Pons (tissue), 1 donor: Measurements from ENCODE around the gene TP73.
A peak's percentile ranks its signal among the peaks of the same experiment; 100 is the strongest.

Experiments
- DNase-seq: peaks from one replicate; pipeline ENCODE4 v3.0.0-alpha.2; 2016; ENCODE audit warnings: low spot score

The TP73 gene

GRCh38 chr1:3634059-3634800 lies 18.1 kb upstream of the TP73 start:
- DNase-seq: no peak

GRCh38 chr1:3636080-3636479 lies 16.2 kb upstream of the TP73 start:
- no peak for DNase-seq

GRCh38 chr1:3636531-3636930 lies 15.8 kb upstream of the TP73 start:
- no peak for DNase-seq

GRCh38 chr1:3638027-3638426 lies 14.3 kb upstream of the TP73 start:
- DNase-seq: no peak

GRCh38 chr1:3638676-3639075 lies 13.6 kb upstream of the TP73 start:
- no peak for DNase-seq

DNA sequence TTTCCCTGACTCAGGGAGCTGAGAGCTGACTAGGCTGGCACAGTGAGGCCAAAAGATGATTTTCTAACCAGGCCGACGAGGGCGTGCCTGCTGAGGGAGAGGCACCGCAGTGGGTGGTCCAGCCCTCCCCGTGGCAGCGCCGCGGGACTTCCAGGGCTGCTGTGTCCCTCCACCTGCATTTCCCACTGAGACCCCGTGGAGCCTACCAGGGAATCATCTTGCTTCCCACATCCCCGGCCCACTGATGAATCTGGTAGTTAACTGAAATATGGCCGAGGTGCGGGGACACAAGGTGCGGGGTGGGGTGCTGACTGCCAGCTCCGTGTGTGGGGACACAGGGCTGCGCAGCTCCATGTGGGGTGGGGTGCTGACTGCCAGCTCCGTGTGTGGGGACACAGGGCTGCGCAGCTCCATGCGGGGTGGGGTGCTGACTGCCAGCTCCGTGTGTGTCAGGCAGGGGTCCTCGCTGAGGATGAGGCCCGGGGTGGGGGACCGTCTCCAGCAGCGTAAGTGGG lies 12.9 kb upstream of the TP73 start:
- no peak for DNase-seq

- no peak for DNase-seq
These were observed 12.0 kb upstream of the TP73 start for GRCh38 chr1:3640121-3640837.

DNA sequence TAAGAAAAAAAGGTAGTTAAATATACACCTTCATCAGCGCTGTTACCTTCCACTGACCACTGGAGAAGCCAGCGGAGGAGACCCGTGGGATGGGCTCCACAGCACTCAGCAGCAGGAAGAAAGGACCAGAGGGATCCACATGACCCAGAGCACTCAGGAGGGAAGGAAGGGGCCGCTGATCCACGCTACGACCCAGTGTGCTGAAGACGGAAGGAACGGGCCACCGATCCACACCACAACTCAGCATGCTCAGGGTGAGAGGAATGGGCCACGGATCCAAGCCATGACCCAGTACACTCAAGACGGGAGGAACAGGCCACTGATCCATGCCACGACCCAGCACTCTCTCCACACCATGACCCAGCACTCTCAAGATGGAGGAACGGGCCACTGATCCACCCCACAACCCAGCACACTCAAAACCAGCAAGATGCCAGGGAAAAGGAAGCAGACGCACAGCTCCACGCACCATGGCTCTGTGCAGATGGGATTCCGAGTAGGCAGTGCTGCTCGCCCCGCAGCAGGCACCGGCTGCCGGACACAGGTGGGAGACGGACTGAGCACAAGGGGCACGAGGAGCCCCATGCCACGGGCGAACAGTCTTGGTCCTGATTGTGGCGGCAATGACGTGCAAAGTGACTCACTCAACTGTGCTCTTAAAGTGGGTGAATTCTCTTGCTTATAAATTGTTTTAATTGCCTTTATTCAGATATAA lies 11.1 kb upstream of the TP73 start:
- DNase-seq: no peak

GRCh38 chr1:3641816-3642215 lies 10.5 kb upstream of the TP73 start:
- no peak for DNase-seq

GRCh38 chr1:3642919-3643675 lies 9.2 kb upstream of the TP73 start:
- DNase-seq: no peak

GRCh38 chr1:3644273-3644672 lies 8.0 kb upstream of the TP73 start:
- no peak for DNase-seq

DNA sequence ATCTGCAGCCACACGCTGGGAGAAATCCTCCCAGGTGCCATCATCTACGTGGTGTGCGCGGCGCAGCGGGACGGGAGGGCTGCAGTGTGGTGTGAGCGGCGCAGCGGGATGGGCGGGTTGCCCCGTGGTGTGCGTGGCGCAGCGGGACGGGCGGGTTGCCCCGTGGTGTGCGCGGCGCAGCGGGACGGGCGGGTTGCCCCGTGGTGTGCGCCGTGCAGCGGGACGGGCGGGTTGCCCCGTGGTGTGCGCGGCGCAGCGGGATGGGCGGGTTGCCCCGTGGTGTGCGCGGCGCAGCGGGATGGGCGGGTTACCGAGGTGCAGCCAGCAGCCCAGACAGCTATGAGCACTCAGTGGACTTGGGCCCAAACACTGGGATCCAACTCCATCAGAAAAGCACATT lies 7.1 kb upstream of the TP73 start:
- no peak for DNase-seq

DNA sequence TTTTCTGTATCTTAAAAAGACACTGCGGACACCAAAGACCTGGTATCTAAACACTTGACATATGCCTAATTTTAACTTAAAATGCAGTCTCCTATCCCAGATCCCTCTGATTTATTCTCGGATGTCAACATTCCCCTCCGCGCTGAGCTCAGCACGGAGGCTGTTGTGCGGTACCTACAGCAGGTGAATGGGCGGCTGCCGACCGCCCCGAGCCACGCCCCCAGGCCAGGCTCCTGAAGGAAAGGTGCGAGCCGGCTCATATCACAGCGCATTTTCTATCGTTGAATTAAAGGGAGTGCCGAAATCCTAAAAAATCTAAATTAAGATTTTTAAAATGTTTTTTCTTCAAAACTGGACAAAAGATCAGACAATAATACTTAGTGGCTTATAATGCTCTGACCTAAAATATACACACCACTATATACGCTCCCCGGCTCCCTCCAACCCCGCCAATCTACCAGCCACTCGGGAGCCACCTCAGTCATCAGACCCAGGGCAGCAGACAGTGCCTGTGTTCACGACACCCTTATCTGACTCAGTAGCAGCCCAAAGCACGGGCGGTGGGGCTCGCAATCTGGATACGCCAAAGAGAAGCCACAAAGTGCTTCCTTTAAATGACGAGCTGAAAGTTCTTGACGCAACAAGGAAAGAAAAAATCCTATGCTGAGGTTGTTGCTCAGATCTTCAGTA lies 6.5 kb upstream of the TP73 start:
- DNase-seq: no peak

GRCh38 chr1:3646596-3646995 lies 5.7 kb upstream of the TP73 start:
- no peak for DNase-seq

GRCh38 chr1:3649342-3650247 lies 2.7 kb upstream of the TP73 start, which contains the start of gene WRAP73:
Gene WRAP73, minus strand, starts transcription at chr1:3650103. Its CDS starts 104 bp downstream, at chr1:3649999.
- DNase-seq: peak; percentile 83

GRCh38 chr1:3650248-3651025 lies 1.9 kb upstream of the TP73 start:
- DNase-seq: no peak

- no peak for DNase-seq
These were observed 1.0 kb upstream of the TP73 start for GRCh38 chr1:3651026-3651929.

DNA sequence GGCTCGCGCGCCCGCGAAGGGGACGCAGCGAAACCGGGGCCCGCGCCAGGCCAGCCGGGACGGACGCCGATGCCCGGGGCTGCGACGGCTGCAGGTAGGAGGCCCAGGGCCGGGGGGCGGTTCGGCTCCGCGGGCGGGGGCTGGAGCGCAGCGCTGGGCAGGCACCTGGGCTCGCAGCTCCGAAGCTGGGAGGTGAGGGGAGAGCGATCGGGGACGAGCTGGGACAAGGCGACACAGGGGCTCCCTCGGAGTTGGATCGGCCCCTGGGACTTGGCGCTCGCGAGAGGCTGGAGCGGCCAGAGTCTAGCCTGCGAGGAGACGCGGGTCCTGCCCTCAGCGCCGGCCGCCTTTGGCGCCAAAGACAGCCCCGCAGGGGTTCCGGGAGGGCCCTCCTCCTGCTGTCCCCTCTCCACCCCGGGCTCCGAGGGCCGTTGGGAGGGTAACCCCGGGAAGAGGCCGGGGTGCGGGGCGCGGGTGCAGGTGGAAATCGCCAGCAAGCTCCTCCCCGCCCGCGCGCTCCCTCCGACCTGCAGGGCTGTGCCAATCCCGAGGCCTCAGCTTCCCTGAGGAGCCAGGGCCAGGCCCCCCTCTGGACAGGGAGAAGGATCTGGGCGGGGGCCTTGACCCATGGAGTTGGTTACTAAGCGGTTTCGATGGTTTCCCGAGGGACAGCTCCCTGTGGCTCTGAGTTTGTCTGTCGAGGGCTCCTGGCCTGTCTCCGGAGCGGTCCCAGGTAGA lies 401 bp downstream of the TP73 start:
- no peak for DNase-seq
